Spleen (tissue), 11 donors: ENCODE data around the gene APOL6. TPM values are rescaled to one million over a fixed set of nuclear protein-coding genes. Genes with fewer than 3 reads are reported as not detected.

ENCODE experiments used
- DNase-seq: peaks from one replicate; pipeline ENCODE4 v3.0.0-alpha.2; 2020
- H3K27ac ChIP-seq, 8 donors: fragments of 200-600 bp; sonication (generic) in 7 of 8; 1 replicate in 4 of 8; 2 replicates in 4 of 8; pipeline versions ENCODE4 v1.5.0 to v1.8.0; 2016 to 2021; ENCODE audit warnings: inconsistent platforms in 4 of 8, mild to moderate bottlenecking in 4 of 8, moderate library complexity in 1 of 8
- H3K27me3 ChIP-seq, 7 donors: fragments of 200-600 bp; sonication (generic) in 6 of 7; replicated peaks in 1 of 7; 1 replicate in 4 of 7; 2 replicates in 3 of 7; pipeline versions ENCODE4 v1.5.0 to v1.8.0; 2016 to 2021; ENCODE audit warnings: inconsistent platforms in 3 of 7, mild to moderate bottlenecking in 1 of 7
- H3K36me3 ChIP-seq, 6 donors: fragments of 200-600 bp; sonication (generic) in 5 of 6; 1 replicate in 4 of 6; 2 replicates in 2 of 6; pipeline versions ENCODE4 v1.5.0 to v1.8.0; 2016 to 2021; ENCODE audit warnings: inconsistent platforms in 2 of 6
- H3K4me1 ChIP-seq, 6 donors: fragments of 200-600 bp; sonication (generic) in 5 of 6; 1 replicate in 3 of 6; 2 replicates in 3 of 6; pipeline versions ENCODE4 v1.5.0 to v1.8.0; 2016 to 2021; ENCODE audit warnings: inconsistent platforms in 3 of 6
- H3K4me3 ChIP-seq, 8 donors: fragments of 200-600 bp; sonication (generic) in 7 of 8; 1 replicate in 4 of 8; 2 replicates in 4 of 8; pipeline versions ENCODE4 v1.5.0 to v1.8.0; 2016 to 2021; ENCODE audit warnings: inconsistent platforms in 4 of 8, mild to moderate bottlenecking in 4 of 8, moderate library complexity in 2 of 8
- H3K9me3 ChIP-seq, 8 donors: fragments of 200-600 bp; sonication (generic) in 7 of 8; 1 replicate in 4 of 8; 2 replicates in 4 of 8; pipeline versions ENCODE4 v1.5.0 to v1.8.0; 2016 to 2021; ENCODE audit warnings: inconsistent platforms in 4 of 8
- CTCF ChIP-seq, 11 experiments: fragments of 200-600 bp in 7 of 11; fragments of 450-650 bp in 4 of 11; sonication (generic) in 4 of 11; IDR thresholded peaks in 8 of 11; conservative IDR thresholded peaks in 3 of 11; 1 replicate in 7 of 11; 2 replicates in 4 of 11; pipeline versions ENCODE4 v1.4.0 to v1.8.0; 2016 to 2021; ENCODE audit warnings: antibody characterized with exemption in 11 of 11, inconsistent platforms in 4 of 11, mild to moderate bottlenecking in 1 of 11
- POLR2A ChIP-seq, 3 donors: fragments of 450-650 bp; IDR thresholded peaks; one replicate each; pipeline ENCODE4 v1.5.1; 2017; ENCODE audit warnings: antibody characterized with exemption in 3 of 3, mild to moderate bottlenecking in 1 of 3
- POLR2AphosphoS5 ChIP-seq, 3 donors: sonication (generic); formaldehyde crosslinking; IDR thresholded peaks; one replicate each; pipeline ENCODE4 v1.5.1; 2017; ENCODE audit warnings: antibody characterized with exemption in 3 of 3
- WGBS, 5 donors: extraction: QIAGEN DNeasy Blood & Tissue Kit in 3 of 5; methylation state at CpG; one replicate each; pipeline versions ENCODE4 v1.1.5 to v1.1.7; 2013 to 2018; 5-methylcytosine and 5-hydroxymethylcytosine counted together
- intact Hi-C: fragments of 100-400 bp; cut with DNase I; formaldehyde crosslinking; loops from one replicate; pipeline ENCODE4 v1.15.0; 2023; ENCODE audit warnings: low total_unique reads
- polyA plus RNA-seq, 3 donors: library from polyadenylated mRNA; stranded (reverse); fragments of 200-250 nt; gene quantifications; one replicate each; pipeline ENCODE4 v1.2.1, GENCODE V29; 2013
- total RNA-seq, 7 donors: library from RNA; depleted of rRNA in 3 of 7; stranded (reverse); fragments of >200 nt in 3 of 7; fragmentation: NEBNext Ultra II Directional in 4 of 7; extraction: Animal tissue kit (Norgen Biotek cat#: 25700) in 4 of 7; gene quantifications; one replicate each; pipeline versions ENCODE4 v1.1.0 to v1.2.1, GENCODE V29; 2016 to 2021
- donor health status: healthy with polysubstance abuse.
- donor health status: DM: no; HTN: no; CAD: no; lungs with moderate emphysema.
- donor health status: DM: no; HTN: no; CAD: no.
- donor health status: Bipolar disorder and iron deficiency.
- donor health status: healthy.
- donor health status: DM: no; HTN: no; CAD: no.
- donor health status: DM: yes; HTN: yes; CAD: no.

Gene APOL6
- total and polyA plus RNA-seq, 10 donors, result 4.4 to 48.1 (median 37.3) TPM

- intact Hi-C loops, result no loop called here
- DNase-seq, result no peak
- H3K9me3 ChIP-seq, result no peaks in the 10 kb centered on the region
- H3K36me3 ChIP-seq, result no peaks in the 10 kb centered on the region
- TF ChIP-seq POLR2A (IDR thresholded peaks at IDR 0.05), result no peak
- no peak for TF ChIP-seq POLR2AphosphoS5 (IDR thresholded peaks at IDR 0.05)
- no peak for TF ChIP-seq CTCF (IDR thresholded peaks at IDR 0.05 in 8 of 11, conservative IDR thresholded peaks at IDR 0.05 in 3 of 11)
- no peak overlapping the region for H3K27ac ChIP-seq
- peaks cover 0 to 12% (median 6%) of the 10 kb centered on the region in 6 donors for H3K4me1 ChIP-seq
- no peak overlapping the region for H3K4me3 ChIP-seq
- 91 to 96% (median 94%) methylated on average over 9 of the region's 9 CpGs for WGBS, 5 donors
- H3K27me3 ChIP-seq, result peaks cover 0 to 36% (median 4%) of the 10 kb centered on the region in 7 donors
Observed at GRCh38 chr22:35609261-35609660, 39.0 kb upstream of the APOL6 start.

DNA sequence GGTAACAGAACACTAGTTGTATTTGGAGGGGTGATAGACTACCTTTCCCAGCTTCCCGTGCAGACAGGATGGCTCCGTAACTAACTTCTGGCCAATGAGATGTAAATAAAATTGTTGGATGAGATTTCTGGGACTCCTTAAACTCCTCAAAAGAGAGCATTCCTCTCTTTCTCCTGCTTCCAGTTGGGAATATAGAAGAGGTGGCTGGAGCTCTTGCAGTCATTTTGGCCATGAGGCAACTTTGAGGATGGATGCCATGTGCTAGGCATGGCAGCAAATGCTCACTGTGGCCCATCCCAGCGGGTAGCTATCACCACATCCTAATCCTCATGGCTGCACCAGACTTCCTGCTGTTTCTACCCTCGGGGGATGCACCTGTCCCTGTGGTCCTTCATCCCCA lies 38.5 kb upstream of the APOL6 start:
- Histone ChIP-seq H3K27ac (no peak overlapping the region), H3K4me1 (peaks cover 0 to 12% (median 6%) of the 10 kb centered on the region in 6 donors), H3K27me3 (peaks cover 0 to 36% (median 4%) of the 10 kb centered on the region in 7 donors), H3K9me3 (no peaks in the 10 kb centered on the region), H3K4me3 (no peak overlapping the region), H3K36me3 (no peaks in the 10 kb centered on the region)
- TF ChIP-seq POLR2A (IDR thresholded peaks at IDR 0.05) (no peak), POLR2AphosphoS5 (IDR thresholded peaks at IDR 0.05) (no peak), CTCF (IDR thresholded peaks at IDR 0.05 in 8 of 11, conservative IDR thresholded peaks at IDR 0.05 in 3 of 11) (no peak)
- DNase-seq, result no peak
- intact Hi-C loops, result no loop called here
- WGBS, 5 donors, result 68 to 75% (median 71%) methylated on average over 4 of the region's 4 CpGs

- H3K27me3 ChIP-seq, result peaks cover 0 to 33% (median 6%) of the 10 kb centered on the region in 7 donors
- no peak for TF ChIP-seq POLR2A (IDR thresholded peaks at IDR 0.05)
- TF ChIP-seq CTCF (IDR thresholded peaks at IDR 0.05 in 8 of 11, conservative IDR thresholded peaks at IDR 0.05 in 3 of 11), result no peak
- no peak for TF ChIP-seq POLR2AphosphoS5 (IDR thresholded peaks at IDR 0.05)
- H3K4me3 ChIP-seq, result no peak overlapping the region
- H3K9me3 ChIP-seq, result no peaks in the 10 kb centered on the region
- H3K36me3 ChIP-seq, result no peaks in the 10 kb centered on the region
- DNase-seq, result no peak
- 82 to 93% (median 89%) methylated on average over 10 of the region's 10 CpGs for whole genome bisulfite sequencing, 5 donors
- no peak overlapping the region for H3K27ac ChIP-seq
- H3K4me1 ChIP-seq, result peaks cover 0 to 12% (median 6%) of the 10 kb centered on the region in 6 donors
- intact Hi-C loops, result no loop called here
Observed at GRCh38 chr22:35610741-35611140, 37.5 kb upstream of the APOL6 start.

DNA sequence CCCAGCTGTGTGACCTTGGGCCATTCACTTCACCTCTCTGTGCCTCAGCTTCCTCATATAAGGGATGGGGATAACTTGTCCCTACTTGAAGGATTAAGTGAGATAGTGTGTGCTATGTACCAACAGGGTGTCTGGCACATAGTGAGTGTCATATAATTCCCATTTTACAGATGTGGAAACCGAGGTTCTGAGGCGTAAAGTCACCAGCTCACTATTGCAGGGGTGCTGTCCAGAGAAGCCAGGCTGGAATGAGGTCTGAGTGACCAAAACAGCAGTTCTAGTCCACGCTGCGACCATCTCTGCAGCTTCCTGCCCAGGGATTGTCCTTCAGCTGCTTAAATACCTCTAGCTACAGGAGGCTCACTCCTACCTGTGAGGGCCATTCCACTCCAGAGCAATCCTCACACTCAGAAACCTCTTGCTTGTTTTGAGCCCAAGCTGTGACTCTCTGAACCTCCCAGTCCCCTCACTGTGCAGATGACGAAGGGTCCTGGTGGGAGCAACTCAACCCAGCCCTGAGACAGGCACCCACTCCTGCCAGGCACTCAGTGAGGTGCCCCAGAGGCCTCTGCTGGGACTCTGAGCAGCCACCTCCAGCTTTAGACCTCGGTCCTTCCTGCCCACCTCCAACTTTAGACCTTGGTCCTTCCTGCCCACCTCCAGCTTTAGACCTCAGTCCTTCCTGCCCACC lies 36.9 kb upstream of the APOL6 start:
- peaks cover 0 to 12% (median 6%) of the 10 kb centered on the region in 6 donors for H3K4me1 ChIP-seq
- DNase-seq, result no peak
- TF ChIP-seq POLR2A (IDR thresholded peaks at IDR 0.05), result no peak
- no peak for TF ChIP-seq CTCF (IDR thresholded peaks at IDR 0.05 in 8 of 11, conservative IDR thresholded peaks at IDR 0.05 in 3 of 11)
- no peak for TF ChIP-seq POLR2AphosphoS5 (IDR thresholded peaks at IDR 0.05)
- H3K27ac ChIP-seq, result no peak overlapping the region
- peaks cover 0 to 27% (median 0%) of the 10 kb centered on the region in 7 donors for H3K27me3 ChIP-seq
- WGBS, 5 donors, result 51 to 70% (median 64%) methylated on average over 6 of the region's 6 CpGs
- no peaks in the 10 kb centered on the region for H3K9me3 ChIP-seq
- intact Hi-C loops, result no loop called here
- H3K36me3 ChIP-seq, result no peaks in the 10 kb centered on the region
- H3K4me3 ChIP-seq, result no peak overlapping the region
